Liver (tissue), 3 donors: ENCODE data around the gene ATPAF1.

ENCODE experiments used
- CTCF ChIP-seq: fragments of 150-350 bp; IDR thresholded peaks from 2 replicates; pipeline ENCODE4 v1.5.1; 2017; ENCODE audit warnings: improper control_type of control experiment, low read depth, low read length; ENCODE audit not compliant: missing input control
- RAD21 ChIP-seq, 2 donors: IDR thresholded peaks; 2 replicates each; pipeline ENCODE4 v1.6.1; 2016; ENCODE audit warnings: antibody characterized with exemption in 2 of 2, mild to moderate bottlenecking in 2 of 2
- donor health status: healthy.
- donor health status: healthy.

DNA sequence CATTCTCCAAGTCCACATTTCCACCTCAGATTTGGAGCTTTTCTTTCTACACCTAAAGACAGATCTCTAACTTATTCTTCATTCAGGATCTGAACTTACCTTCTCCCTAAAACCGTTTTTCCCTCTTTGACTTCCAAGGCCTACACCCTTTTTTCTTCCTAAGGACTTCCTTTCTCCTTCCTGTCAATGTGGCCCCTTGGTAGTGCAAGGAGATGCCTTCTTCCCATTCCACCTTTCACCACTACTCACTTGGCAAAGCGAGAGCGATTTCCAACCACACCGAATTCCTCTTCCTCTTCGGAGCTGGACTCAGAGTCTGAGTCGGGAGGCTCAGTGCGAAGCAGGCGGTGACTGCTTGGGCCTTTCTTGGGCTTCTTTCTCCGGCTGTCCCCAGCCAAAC is 49.5 kb upstream of the ATPAF1 start:
- TF ChIP-seq CTCF = no peak
- TF ChIP-seq RAD21 (IDR thresholded peaks at IDR 0.05) = no peak
